K562 (cell line): ENCODE measurements around the gene MINDY4B. TPM values are rescaled to one million over a fixed set of nuclear protein-coding genes. Genes with fewer than 3 reads are reported as not detected.

Experiments
- ATAC-seq: fragments of 200-7000 bp; cut with Tn5 transposase; 3 replicates; pipeline ENCODE4 v1.9.1; 2020; ENCODE audit warnings: moderate library complexity
- BruUV-seq: library from RNA; stranded (reverse); fragments of 400-500 nt; replicated peaks from 2 replicates; lab custom pipeline; 2021; lab: Mats Ljungman, UMichigan
- CTCF ChIA-PET: fragments of 300-600 bp; formaldehyde crosslinking; extraction: SDS; loops from one replicate; lab custom pipeline; 2021; ENCODE audit warnings: low intra/inter-chr PET ratio; lab: Yijun Ruan, JAX
- POLR2A ChIA-PET: fragments of 300-600, 350-650 bp; sonication (Branson Sonifier 250); formaldehyde crosslinking; extraction: SDS; loops from one replicate; lab custom pipeline; 2021; ENCODE audit warnings: antibody characterized with exemption, inconsistent platforms; lab: Yijun Ruan, JAX
- DNase-seq, 4 experiments: peaks; one replicate each; pipeline versions ENCODE4 v3.0.0 to v3.0.0-alpha.2; 2011 to 2018; ENCODE audit warnings: low spot score in 3 of 4, mixed read lengths in 3 of 4; ENCODE audit errors: extremely low read depth in 1 of 4
- FAIRE-seq: peaks from 2 replicates; lab custom pipeline; 2011; peaks lifted over from hg19 to GRCh38; lab: Jason Lieb, UNC
- H2AFZ ChIP-seq: 2 replicates; pipeline ENCODE4 v1.6.0; 2011; ENCODE audit warnings: low read depth, low read length, control low read depth, inconsistent platforms
- H3K27ac ChIP-seq: fragments of 200-600 bp; 3 replicates; pipeline ENCODE4 v1.8.0; 2011; ENCODE audit warnings: low read depth, mild to moderate bottlenecking, control low read depth, inconsistent platforms, low read length, moderate library complexity, mixed read lengths; ENCODE audit errors: extremely low read depth
- H3K27me3 ChIP-seq, 2 experiments: fragments of 300-600 bp in 1 of 2; 2 replicates in 1 of 2; 3 replicates in 1 of 2; pipeline versions ENCODE4 v1.6.0 to v1.8.0; 2011; ENCODE audit warnings: inconsistent platforms in 2 of 2, low read length in 2 of 2, mild to moderate bottlenecking in 1 of 2, mixed read lengths in 1 of 2, moderate library complexity in 1 of 2; ENCODE audit not compliant: control insufficient read depth in 2 of 2, insufficient read depth in 2 of 2
- H3K36me3 ChIP-seq: fragments of 300-600 bp; 3 replicates; pipeline ENCODE4 v1.8.0; 2011; ENCODE audit warnings: mild to moderate bottlenecking, low read length, inconsistent platforms; ENCODE audit not compliant: control insufficient read depth, insufficient read depth
- H3K4me1 ChIP-seq, 2 experiments: fragments of 200-600 bp in 1 of 2; replicated peaks in 1 of 2; 2 replicates in 1 of 2; 3 replicates in 1 of 2; pipeline versions ENCODE4 v1.5.1 to v1.8.0; 2011; ENCODE audit warnings: inconsistent platforms in 2 of 2, low read length in 2 of 2, mild to moderate bottlenecking in 1 of 2, mixed read lengths in 1 of 2, moderate library complexity in 1 of 2; ENCODE audit not compliant: control insufficient read depth in 2 of 2, insufficient read depth in 2 of 2
- H3K4me2 ChIP-seq: 2 replicates; pipeline ENCODE4 v1.6.1; 2011; ENCODE audit warnings: low read length, control low read depth, inconsistent platforms, mixed read lengths; ENCODE audit not compliant: insufficient read depth
- H3K4me3 ChIP-seq: fragments of 200-600 bp; sonication (generic), shearing (Covaris generic); 2 replicates; pipeline ENCODE4 v1.5.1; 2016; ENCODE audit warnings: control low read depth, inconsistent platforms
- H3K79me2 ChIP-seq: fragments of 200-600 bp; 3 replicates; pipeline ENCODE4 v1.8.0; 2011; ENCODE audit warnings: low read length, inconsistent platforms; ENCODE audit not compliant: control insufficient read depth, insufficient read depth
- H3K9ac ChIP-seq, 2 experiments: 2 replicates each; pipeline versions ENCODE4 v1.6.0 to v1.6.1; 2011; ENCODE audit warnings: low read depth in 2 of 2, low read length in 2 of 2, control low read depth in 1 of 2, inconsistent platforms in 1 of 2, mild to moderate bottlenecking in 1 of 2, mixed read lengths in 1 of 2; ENCODE audit not compliant: insufficient read depth in 1 of 2
- H3K9me1 ChIP-seq: one replicate; pipeline ENCODE4 v1.6.0; 2011; ENCODE audit warnings: inconsistent platforms, mild to moderate bottlenecking, low read length, moderate library complexity; ENCODE audit not compliant: control insufficient read depth, insufficient read depth
- H3K9me3 ChIP-seq: replicated peaks from 2 replicates; pipeline ENCODE4 v1.5.1; 2011; ENCODE audit warnings: low read depth, low read length, inconsistent platforms; ENCODE audit not compliant: control insufficient read depth, insufficient read depth
- H4K20me1 ChIP-seq: replicated peaks from 2 replicates; pipeline ENCODE4 v1.6.1; 2011; ENCODE audit warnings: low read length, inconsistent platforms, mixed read lengths; ENCODE audit not compliant: control insufficient read depth, insufficient read depth
- ARNT ChIP-seq, 2 experiments: fragments of 450-650 bp; IDR thresholded peaks; 2 replicates each; pipeline ENCODE4 v1.6.1; 2016; ENCODE audit warnings: mild to moderate bottlenecking in 1 of 2
- BRF2 ChIP-seq: IDR thresholded peaks from 3 replicates; pipeline ENCODE4 v1.6.1; 2011; ENCODE audit warnings: borderline replicate concordance, mild to moderate bottlenecking; ENCODE audit not compliant: insufficient read length, insufficient read depth
- CBX1 ChIP-seq: sonication (generic); IDR thresholded peaks from 2 replicates; pipeline ENCODE4 v1.6.1; 2016; ENCODE audit warnings: antibody characterized with exemption, low read depth, mild to moderate bottlenecking
- DEAF1 ChIP-seq: fragments of 450-650 bp; formaldehyde crosslinking; IDR thresholded peaks from 2 replicates; pipeline ENCODE4 v1.4.0; 2020; ENCODE audit warnings: mild to moderate bottlenecking, moderate library complexity
- GATAD2B ChIP-seq: fragments of 450-650 bp; IDR thresholded peaks from 2 replicates; pipeline ENCODE4 v1.6.1; 2017; ENCODE audit warnings: mild to moderate bottlenecking, borderline replicate concordance
- HSF4 ChIP-seq: fragments of 250-450 bp; sonication (Bioruptor Pico); IDR thresholded peaks from 2 replicates; pipeline ENCODE4 v2.1.2; 2022; ENCODE audit warnings: mild to moderate bottlenecking, moderate library complexity, borderline replicate concordance
- KDM2B ChIP-seq: fragments of 250-450 bp; sonication (Bioruptor Pico); IDR thresholded peaks from 2 replicates; pipeline ENCODE4 v1.8.0; 2021; ENCODE audit warnings: mild to moderate bottlenecking, moderate library complexity
- MAFK ChIP-seq: IDR thresholded peaks from 2 replicates; pipeline ENCODE4 v1.6.1; 2011; ENCODE audit warnings: low read length, improper control_type of control experiment
- NR3C1 ChIP-seq: sonication (generic); formaldehyde crosslinking; IDR thresholded peaks from 2 replicates; pipeline ENCODE4 v1.8.1; 2022; ENCODE audit warnings: missing genetic modification reagents
- PATZ1 ChIP-seq: fragments of 250-450 bp; sonication (Bioruptor Pico); IDR thresholded peaks from 2 replicates; pipeline ENCODE4 v1.5.0; 2020; ENCODE audit warnings: mild to moderate bottlenecking, borderline replicate concordance
- PHF21A ChIP-seq: fragments of 450-650 bp; IDR thresholded peaks from 2 replicates; pipeline ENCODE4 v1.6.1; 2017; ENCODE audit warnings: low read depth, borderline replicate concordance
- RNF2 ChIP-seq: sonication (generic); IDR thresholded peaks from 2 replicates; pipeline ENCODE4 v1.6.1; 2016
- RNF219 ChIP-seq: fragments of 250-450 bp; sonication (Bioruptor Pico); IDR thresholded peaks from 2 replicates; pipeline ENCODE4 v1.5.0; 2022; ENCODE audit warnings: mild to moderate bottlenecking
- SOX6 ChIP-seq: fragments of 450-650 bp; IDR thresholded peaks from 2 replicates; pipeline ENCODE4 v1.6.1; 2014; ENCODE audit warnings: mild to moderate bottlenecking
- TAL1 ChIP-seq: fragments of 450-650 bp; IDR thresholded peaks from 2 replicates; pipeline ENCODE4 v1.6.1; 2016; ENCODE audit warnings: mild to moderate bottlenecking
- ZNF212 ChIP-seq: fragments of 450-650 bp; formaldehyde crosslinking; IDR thresholded peaks from 2 replicates; pipeline ENCODE4 v1.4.0; 2020; ENCODE audit warnings: mild to moderate bottlenecking
- ZNF77 ChIP-seq: fragments of 250-450 bp; sonication (Bioruptor Pico); IDR thresholded peaks from 2 replicates; pipeline ENCODE4 v1.5.0; 2020
- WGBS: fragments of 100-300 bp; shearing (Covaris generic); methylation state at CpG from one replicate; pipeline ENCODE4 v1.1.6; 2016; ENCODE audit warnings: low coverage, mixed read lengths; ENCODE audit not compliant: insufficient coverage; ENCODE audit errors: missing lambda C conversion rate; 5-methylcytosine and 5-hydroxymethylcytosine counted together
- in situ Hi-C: fragments of 300-500 bp; cut with MboI; formaldehyde crosslinking; loops from 4 replicates; pipeline ENCODE4 v1.15.0; 2018; ENCODE audit warnings: inconsistent platforms, mixed read lengths
- intact Hi-C: fragments of 100-400 bp; cut with micrococcal nuclease; formaldehyde crosslinking; loops from 2 replicates; pipeline ENCODE4 v1.14.2; 2022
- polyA plus RNA-seq, 8 experiments: library from polyadenylated mRNA; depleted of rRNA in 4 of 8; stranded (reverse) in 5 of 8; unstranded in 3 of 8; fragments of >200 nt; fragmentation: Nextera tagmentation in 2 of 8; fragmentation: Illumina TruSeq in 1 of 8; extraction: Ambion mirVana in 2 of 8; extraction: Trizol in 1 of 8; gene quantifications; 2 replicates each; pipeline versions ENCODE4 v1.2.1 to v1.2.3, GENCODE V29; 2011 to 2014; ENCODE audit warnings: inconsistent platforms in 1 of 8, missing spikeins in 1 of 8
- total RNA-seq, 7 experiments: library from RNA; depleted of rRNA in 6 of 7; stranded (reverse); fragments of >200 nt in 6 of 7; fragmentation: Illumina TruSeq in 2 of 7; extraction: Trizol in 2 of 7; gene quantifications; 2 replicates each; pipeline versions ENCODE4 v1.2.1 to v1.2.3, GENCODE V29; 2011 to 2021; ENCODE audit warnings: low replicate concordance in 1 of 7

Gene MINDY4B
- total and polyA plus RNA-seq, 9 of the 15 experiments (the other 6 are each of a cell fraction or from before 2014, with no cell fraction given) = not detected

GRCh38 chr3:150828997-150829396, 76.2 kb downstream of the MINDY4B start (continued):
- no peak for TF ChIP-seq PATZ1 (CRISPR knock-in tag)
- no peak for TF ChIP-seq NR3C1 (CRISPR knock-in tag)
- TF ChIP-seq TAL1 = no peak

- ATAC-seq = no peak
- H3K36me3 ChIP-seq = no peaks in the 10 kb centered on the region
- DNase-seq = no peak
- H3K9ac ChIP-seq = no peak overlapping the region
- intact Hi-C loops = no loop called here
- no peaks in the 10 kb centered on the region for H4K20me1 ChIP-seq
- FAIRE-seq = no peak
- H3K4me3 ChIP-seq = no peak overlapping the region
- in situ Hi-C loops = no loop called here
- no peaks in the 10 kb centered on the region for H3K9me3 ChIP-seq
- H3K27me3 ChIP-seq = peaks cover 28 to 36% of the 10 kb centered on the region in 2 experiments
- H3K4me2 ChIP-seq = no peak overlapping the region
- H3K4me1 ChIP-seq = no peaks in the 10 kb centered on the region; a peak in 1 of 5 replicates
- H3K27ac ChIP-seq = no peak overlapping the region
- 0% methylated on average over 1 of the region's 1 CpG for WGBS
- BruUV-seq = no TSS peak
- H2AFZ ChIP-seq = no peak overlapping the region
- ChIA-PET CTCF (no interaction called here), POLR2A (interaction anchor here (0.6 to 0.7 kb wide), 3 partner anchors 12 to 123 kb away, joined by 3 to 4 read pairs (median 3); no protein-coding TSS in a partner anchor)
- H3K9me1 ChIP-seq = no peaks in the 10 kb centered on the region
- no peaks in the 10 kb centered on the region for H3K79me2 ChIP-seq
- TF ChIP-seq CBX1 = no peak
- TF ChIP-seq MAFK = no peak
- no peak for TF ChIP-seq HSF4 (CRISPR knock-in tag)
- TF ChIP-seq GATAD2B = no peak
- TF ChIP-seq RNF219 (CRISPR knock-in tag) = no peak
- no peak for TF ChIP-seq DEAF1 (CRISPR knock-in tag)
- no peak for TF ChIP-seq KDM2B
- TF ChIP-seq ZNF212 (CRISPR knock-in tag) = no peak
- TF ChIP-seq BRF2 = no peak
- TF ChIP-seq RNF2 = no peak
- no peak for TF ChIP-seq ZNF77
- no peak for TF ChIP-seq PHF21A
- no peak for TF ChIP-seq ARNT (IDR thresholded peaks at IDR 0.05)
- TF ChIP-seq SOX6 = no peak
Observed at GRCh38 chr3:150828261-150828660, 77.0 kb downstream of the MINDY4B start.
